HG03432 (cell line): ENCODE results near the gene ERICH6B.
"Not testable (repeated sequence)": the region's sequence is repeated elsewhere in the genome, so short reads cannot be mapped to it uniquely, and the experiment has no call there.

ENCODE experiments used
- ATAC-seq: cut with Tn5 transposase; IDR thresholded peaks from one replicate; pipeline ENCODE4 v1.9.1; 2021; ENCODE audit warnings: mild to moderate bottlenecking, moderate library complexity; ENCODE audit not compliant: unreplicated experiment

Gene ERICH6B

DNA sequence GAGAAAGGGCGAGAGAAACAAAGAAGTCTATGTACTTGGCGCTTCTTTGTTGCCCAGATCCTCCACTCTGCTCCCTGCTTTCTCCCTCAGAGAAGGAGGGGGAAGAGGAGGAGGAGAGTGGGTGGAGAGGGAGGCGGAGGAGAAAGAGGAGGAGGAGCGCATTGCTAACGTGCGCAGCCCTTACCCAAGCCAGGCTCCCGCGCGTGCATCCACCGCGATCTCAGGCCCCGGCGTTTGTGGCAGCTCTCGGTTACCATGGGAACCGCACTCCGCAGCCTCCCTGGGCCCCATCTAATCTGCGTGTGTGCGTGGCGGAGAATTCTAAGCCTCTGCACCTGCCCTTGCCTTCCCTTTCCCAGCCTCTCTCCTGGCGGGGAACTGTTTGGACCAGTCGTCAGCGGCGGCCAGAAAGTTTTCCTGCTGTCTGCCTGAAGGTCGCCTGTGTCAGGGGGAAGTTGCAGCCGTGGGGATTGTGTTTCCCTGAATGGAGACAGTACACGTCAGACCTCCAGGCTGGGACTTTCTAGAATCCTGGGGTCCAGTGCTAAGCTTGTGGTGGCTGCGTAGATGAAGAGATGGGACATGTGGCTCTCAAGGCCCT is at the start of gene ERICH6B:
Gene ERICH6B (minus strand): TSS at position 239 of the 601 bp plus-strand sequence. CDS start 18,734 bp downstream, outside the sequence.
- ATAC-seq = no peak

DNA sequence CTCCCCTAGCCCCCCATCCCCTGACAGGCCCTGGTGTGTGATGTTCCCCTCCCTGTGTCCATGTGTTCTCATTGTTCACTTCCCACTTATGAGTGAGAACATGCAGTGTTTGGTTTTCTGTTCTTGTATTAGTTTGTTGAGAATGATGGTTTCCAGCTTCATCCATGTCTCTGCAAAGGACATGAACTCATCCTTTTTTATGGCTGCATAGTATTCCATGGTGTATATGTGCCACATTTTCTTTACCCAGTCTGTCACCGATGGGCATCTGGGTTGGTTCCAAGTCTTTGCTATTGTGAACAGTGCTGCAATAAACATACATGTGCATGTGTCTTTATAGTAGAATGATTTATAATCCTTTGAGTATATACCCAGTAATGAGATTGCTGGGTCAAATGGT is 47.4 kb upstream of the ERICH6B start:
- ATAC-seq = not testable (repeated sequence)

DNA sequence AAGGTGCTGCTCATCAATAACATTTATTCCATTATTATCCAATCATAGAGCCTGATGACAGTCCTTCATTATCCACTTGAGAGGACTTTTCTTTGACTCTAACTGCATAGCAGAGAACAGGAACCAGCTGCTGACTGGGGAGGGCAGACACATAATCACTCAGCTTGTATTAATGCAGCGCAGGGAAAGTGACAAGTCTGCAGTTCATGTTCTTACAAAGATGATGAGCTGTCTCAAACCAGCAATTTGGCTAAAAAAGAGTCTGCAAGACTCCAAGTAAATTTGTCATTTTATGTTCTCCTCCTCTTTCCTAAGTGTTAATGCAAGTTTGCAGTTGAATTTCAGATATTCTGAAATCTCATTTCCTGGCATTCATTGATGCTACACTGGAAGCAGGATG is 46.6 kb upstream of the ERICH6B start:
- no peak for ATAC-seq

DNA sequence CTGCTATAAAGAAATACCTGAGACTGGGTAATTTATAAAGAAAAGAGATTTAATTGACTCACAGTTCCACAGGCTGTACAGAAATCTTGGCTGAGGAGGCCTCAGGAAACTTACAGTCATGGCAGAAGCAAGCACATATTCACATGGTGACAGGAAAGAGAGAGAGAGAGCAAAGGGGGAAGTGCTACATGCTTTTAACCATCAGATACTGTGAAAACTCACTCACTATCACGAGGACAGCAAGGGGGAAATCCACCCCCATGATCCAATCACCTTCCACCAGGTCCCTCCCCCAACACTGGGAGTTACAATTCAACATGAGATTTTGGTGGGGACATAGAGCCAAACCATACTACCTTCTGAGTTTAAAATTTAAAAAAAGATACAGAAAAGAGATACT is 44.9 kb upstream of the ERICH6B start:
- ATAC-seq = not testable (repeated sequence)

DNA sequence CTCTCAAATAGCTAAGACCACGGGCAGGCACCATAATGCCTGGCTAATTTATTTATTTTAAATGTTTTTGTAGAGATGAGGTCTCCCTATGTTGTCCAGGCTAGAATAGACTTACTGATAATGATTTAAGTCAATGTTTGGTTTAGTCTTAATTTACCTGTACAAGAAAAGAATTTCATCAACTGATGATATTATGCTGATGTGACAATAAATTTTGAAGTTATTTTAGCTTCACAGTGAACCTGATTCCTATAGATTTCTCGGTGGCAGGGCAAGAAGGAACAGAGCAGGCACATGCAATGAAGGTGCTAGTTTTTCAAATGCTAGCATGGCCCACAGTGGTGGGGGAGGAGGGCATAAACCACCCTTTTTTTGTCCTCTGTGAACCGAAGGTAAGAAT is 44.0 kb upstream of the ERICH6B start:
- no peak for ATAC-seq

DNA sequence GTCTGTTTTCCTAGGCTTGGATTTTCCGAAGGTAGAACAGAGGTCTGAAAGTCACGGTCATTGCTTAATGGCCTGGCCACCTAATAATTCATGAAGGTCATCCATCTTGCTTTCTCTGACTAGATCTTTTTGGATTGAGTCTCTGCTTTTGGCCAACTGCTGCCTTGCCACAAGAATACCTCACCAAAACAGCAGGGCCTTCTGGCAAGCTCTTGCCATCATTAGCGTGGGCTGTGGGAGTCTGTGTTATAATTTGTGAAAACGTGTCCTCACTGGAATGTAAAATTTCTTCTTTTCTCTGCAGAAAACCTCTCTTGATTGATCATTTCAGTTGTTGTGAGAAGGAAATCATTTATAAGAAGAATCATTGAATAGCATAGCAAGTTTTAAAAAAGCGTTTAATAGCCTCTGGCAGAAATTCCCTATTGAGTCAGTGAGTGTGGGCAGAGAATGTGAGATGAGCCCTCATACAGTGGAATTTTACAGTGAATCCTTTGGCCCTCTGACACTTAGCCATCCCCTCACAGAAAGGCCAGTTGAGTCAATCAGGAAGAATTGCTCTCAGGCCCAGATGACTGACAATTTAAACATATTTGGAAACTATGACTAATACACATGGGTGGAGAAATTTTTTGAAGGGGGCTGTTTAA is 43.2 kb upstream of the ERICH6B start:
- no peak for ATAC-seq

DNA sequence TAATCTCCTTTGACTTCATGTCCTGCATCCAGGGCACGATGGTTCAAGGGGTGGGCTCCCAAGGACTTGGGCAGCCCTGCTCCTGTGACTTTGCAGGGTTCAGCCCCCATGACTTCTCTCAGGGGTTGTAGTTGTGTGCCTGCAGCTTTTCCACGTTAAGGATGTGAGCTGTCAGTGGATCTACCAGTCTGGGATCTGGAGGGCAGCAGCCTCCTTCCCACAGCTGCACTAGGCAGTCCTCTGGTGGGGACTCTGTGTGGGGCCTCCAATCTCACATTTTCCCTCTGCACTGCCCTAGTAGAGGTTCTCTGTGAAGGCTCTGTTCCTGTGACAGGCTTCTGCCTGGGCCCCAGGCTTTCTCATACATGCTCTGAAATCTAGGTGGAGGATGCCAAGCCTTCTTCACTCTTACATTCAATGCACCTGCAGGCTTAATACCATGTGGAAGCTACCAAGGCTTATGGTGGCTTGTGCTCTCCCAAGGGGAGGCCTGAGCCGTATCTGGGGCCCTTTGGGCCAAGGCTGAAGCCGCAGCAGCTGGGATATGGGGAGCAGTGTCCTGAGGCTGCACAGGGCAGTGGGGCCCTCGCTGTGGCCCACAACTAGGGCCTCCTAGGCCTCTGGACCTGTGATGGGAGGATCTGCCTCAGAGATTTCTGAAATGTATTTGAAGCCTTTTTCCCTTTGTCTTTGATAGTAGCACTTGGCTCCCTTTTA is 39.3 kb upstream of the ERICH6B start:
- ATAC-seq = no peak

DNA sequence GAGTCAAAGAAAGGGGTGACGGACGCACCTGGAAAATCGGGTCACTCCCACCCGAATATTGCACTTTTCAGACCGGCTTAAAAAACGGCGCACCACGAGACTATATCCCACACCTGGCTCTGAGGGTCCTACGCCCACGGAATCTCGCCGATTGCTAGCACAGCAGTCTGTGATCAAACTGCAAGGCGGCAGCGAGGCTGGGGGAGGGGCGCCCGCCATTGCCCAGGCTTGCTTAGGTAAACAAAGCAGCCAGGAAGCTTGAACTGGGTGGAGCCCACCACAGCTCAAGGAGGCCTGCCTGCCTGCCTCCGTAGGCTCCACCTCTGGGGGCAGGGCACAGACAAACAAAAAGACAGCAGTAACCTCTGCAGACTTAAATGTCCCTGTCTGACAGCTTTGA is 29.7 kb upstream of the ERICH6B start:
- not testable (repeated sequence) for ATAC-seq

DNA sequence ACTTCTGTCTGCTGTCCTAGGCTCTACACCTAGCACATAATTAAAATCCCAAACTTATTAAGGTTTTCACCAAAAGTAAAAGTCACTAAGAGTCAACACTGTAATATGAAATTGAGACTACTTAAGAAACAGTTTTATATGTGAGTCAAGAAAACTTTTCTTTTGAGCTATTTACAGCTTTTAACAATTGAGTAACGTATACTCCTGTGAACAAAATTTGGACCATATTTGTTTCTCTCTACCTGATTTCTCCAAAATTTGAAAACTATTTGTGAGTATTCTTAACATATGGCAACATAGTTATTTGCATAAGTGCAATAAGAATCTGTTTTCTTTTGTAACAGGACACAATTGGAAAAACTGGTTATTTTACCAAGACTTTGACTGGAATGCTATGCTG is 26.6 kb upstream of the ERICH6B start:
- not testable (repeated sequence) for ATAC-seq

DNA sequence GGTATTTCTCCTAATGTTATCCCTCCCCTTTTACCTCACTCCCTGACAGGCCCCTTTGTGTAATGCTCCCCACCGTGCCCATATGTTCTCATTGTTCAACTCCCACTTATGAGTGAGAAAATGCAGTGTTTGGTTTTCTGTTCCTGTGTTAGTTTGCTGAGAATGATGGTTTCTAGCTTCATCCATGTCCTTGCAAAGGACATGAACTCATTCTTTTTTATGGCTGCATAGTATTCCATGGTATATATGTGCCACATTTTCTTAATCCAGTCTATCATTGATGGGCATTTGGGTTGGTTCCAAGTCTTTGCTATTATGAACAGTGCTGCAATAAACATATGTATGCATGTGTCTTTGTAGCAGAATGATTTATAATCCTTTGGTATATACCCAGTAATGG is 19.8 kb upstream of the ERICH6B start:
- ATAC-seq = not testable (repeated sequence)

DNA sequence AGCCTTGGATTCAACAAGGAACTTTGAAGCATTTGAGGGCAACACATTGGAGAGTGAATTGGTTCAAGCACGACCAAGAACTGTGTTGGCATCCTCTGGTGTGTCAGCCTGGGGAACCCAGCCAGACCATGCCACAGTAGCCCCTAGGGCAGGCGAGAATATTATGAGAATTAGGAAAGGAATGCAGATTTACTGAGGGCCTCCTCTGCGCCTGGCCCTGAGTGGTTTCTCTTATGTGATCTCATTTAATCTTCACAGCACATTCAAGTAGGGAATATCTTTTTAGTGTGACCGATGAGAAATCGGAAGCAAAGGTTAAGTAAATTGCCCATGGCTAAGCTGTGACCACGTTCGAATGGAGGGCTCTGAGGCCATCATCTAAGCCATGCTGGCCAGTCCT is 15.3 kb upstream of the ERICH6B start:
- ATAC-seq = no peak

DNA sequence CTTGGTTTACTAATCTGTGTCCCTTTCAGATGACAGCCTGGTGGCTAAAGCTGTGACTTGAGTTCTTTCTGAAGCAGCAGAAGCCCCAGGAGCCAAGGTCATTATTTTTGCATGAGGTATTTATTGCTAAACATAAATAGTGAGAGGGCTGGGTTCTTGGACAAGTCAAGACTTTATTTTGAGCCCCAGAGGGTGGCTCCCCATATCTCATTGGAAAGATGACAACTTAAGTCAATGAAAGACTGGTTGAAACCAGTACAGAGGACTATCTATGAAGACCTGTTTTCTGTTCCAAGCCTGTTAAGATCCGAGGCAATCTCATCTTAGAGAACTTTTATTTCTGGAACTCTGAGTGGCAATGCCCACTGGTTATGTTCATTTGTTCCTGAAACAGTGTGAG is 14.4 kb upstream of the ERICH6B start:
- ATAC-seq = no peak

DNA sequence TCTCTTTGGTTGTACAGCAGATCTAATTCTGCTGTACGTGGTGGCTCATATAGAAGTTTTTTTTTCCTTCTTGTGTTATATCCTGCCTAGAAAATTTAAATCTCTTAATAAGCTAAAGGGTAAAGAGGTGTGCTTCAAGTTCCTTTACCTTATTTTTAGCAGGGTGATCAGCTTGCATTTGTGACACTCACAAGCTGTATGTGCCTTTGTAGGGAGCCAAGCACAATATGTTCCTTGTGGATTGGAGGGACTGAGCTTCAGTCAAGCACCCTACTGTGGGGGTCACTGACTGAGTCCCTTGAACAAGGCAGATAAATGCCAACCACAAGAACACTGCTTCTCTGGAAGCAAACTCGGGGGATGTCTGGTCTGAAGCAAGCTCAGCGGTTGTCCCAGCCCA is 12.6 kb upstream of the ERICH6B start:
- ATAC-seq = no peak

DNA sequence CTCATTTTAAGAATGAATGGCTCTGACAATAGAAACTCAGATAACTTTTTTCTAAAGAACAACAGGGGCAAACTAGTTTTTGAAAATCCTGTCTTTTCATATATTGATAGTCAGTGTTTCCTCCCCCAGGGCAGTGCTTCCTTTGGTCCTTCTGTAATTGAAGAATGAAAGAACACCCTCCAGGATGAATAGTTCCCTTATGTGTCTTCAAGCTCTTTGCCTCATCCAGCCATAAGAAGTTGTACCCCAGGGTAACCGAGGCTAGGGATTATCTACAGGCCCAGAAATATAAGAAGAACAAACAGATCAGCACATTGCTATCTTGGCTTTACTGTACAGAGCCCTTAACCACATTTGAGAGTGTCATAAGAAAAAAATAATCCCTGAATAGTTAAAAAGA is 12.1 kb upstream of the ERICH6B start:
- ATAC-seq = no peak

DNA sequence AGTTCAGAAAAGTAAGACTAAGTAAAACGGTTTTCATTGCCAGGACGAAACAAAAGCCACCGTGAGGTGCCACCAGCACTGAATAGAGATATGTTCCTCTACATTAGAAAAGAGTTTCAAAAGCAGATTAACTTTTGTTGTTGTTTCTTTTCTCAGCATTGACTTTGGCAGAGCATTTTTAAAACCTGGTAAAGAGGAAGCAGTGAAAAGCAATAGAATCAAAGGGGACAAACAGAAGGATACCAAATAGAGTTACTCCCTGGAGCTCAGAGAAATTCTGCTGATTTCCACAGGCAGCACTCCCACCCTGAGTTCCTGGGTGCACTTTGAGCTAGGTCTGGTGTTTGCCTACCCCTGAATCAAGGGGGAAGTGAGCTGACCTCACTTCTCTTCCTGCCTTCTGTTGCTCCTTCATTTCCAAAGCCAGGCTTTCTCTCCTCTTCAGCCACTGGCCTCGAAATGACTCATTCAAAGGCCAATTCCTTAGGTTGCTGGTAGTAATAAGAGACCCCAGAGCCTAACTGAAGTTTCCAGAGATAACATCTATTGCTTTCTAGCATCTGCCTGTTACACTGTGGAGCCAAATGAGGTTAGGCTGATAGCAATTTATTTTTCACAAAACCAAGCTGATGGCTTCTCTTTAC is 11.3 kb upstream of the ERICH6B start:
- no peak for ATAC-seq

DNA sequence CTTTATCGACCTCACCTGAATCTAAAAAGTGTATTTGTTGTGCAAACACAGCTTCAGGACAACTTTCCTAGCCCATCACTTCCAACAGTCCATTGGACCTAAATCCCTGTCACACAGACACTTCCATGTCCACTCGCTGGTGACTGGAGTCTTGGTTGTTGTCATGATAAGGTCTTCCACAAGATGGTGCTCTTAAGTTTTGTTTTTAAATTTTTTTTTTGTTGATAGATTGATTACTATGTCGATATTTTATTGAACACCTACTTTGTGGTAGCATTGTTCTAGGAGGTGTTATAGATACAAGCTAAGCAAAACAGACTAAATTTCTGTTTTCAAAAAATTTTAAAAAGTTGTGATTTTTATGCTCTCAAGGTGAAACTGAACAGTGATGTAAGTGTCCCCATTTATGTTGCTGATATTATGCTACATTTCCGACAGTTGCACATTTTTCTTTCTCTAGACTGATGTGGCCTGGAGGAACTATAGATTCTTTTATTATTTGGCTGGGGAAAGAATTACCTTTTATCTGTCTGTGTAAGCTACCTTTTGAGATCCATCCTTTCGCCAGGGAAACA is 8.1 kb upstream of the ERICH6B start:
- ATAC-seq = no peak

DNA sequence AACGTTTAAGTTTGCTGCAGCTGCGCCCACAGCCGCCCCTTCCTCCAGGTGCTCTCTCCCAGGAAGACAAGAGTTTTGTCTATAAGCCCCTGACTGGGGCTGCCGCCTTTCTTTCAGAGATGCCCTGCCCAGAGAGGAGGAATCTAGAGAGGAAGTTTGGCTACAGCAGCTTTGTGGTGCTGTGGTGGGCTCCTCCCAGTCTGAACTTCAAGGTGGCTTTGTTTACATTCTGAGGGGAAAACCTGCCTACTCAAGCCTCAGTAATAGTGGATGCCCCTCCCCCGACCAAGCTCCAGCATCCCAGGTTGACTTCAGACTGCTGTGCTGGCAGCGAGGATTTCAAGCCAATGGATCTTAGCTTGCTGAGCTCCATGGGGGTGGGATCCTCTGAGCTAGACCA is 6.4 kb upstream of the ERICH6B start:
- no peak for ATAC-seq

DNA sequence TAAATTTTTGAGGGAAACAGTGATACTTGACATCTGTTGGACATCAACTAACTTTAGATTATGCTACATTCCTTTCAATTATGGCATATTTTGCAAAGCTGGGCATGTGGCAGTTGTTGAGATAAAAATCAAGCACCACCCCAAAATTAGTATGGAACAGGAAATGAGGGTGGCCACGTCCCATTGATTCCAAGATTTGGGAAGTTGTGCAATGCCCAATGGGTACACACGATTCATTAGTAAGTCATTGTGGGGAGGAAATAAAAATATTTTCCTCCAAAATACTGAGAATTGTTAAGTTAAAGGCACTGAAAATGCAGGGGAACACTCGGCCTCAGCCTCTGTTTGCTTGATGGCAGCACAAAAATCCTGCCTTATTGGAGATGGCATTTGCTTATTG is 7.6 kb downstream of the ERICH6B start:
- ATAC-seq = no peak

DNA sequence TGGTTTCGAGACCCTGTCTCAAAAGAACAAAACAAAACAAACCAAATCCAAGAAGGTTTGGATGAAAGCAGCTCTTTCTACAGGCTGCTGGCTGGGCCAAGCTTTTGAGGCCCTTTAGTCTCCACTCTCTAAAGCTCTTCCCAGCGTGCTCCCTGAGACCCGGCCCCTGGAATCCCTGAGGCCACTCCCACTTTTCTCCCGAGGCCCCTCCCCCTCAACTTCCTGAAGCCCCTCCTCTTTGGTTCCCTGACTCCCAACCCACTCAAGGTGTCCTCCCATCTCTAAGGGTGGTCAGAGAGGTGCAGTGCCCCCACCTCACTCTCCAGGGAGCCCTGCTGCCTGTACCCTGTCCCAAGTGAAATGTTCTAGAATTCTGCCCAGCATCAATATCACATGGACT is 10.6 kb downstream of the ERICH6B start:
- no peak for ATAC-seq

DNA sequence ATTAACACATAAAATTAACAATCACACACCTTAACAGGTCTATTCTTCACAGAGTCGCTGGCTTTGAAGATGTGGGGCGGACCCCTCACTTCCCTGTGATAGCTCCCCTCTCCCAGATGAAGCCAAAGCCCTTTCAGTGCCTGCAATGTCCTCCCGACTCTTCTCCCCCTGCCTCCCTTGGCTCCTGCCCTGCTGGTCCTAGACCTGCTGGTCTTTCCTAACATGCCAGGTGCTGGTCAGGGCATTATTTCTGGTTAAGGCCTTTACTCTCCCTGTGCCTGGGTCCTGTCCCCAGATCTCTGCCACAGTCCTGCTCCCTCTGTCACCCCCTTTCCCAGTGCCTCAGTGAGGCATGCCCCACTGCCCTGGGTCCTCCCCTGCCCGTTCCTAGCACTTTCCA is 12.2 kb downstream of the ERICH6B start:
- ATAC-seq = no peak
